IMR-90 (cell line): ENCODE measurements around the gene LSM12. TPM values are rescaled to one million over a fixed set of nuclear protein-coding genes. Genes with fewer than 3 reads are reported as not detected.

Experiments used
- ATAC-seq: fragments of 200-7000 bp; cut with Tn5 transposase; 2 replicates; pipeline ENCODE4 v1.9.1; 2020; ENCODE audit warnings: low read depth, mild to moderate bottlenecking, moderate library complexity
- BruUV-seq: library from RNA; stranded (reverse); fragments of 400-500 nt; replicated peaks from 2 replicates; lab custom pipeline; 2021; lab: Mats Ljungman, UMichigan
- CTCF ChIA-PET: fragments of 300-600 bp; formaldehyde crosslinking; extraction: SDS; loops from one replicate; lab custom pipeline; 2021; ENCODE audit warnings: antibody characterized with exemption; lab: Yijun Ruan, JAX
- POLR2A ChIA-PET: fragments of 300-600 bp; sonication (Branson Sonifier 250); formaldehyde crosslinking; loops from one replicate; lab custom pipeline; 2022; ENCODE audit warnings: antibody characterized with exemption; ENCODE audit not compliant: unreplicated experiment; lab: Charles Lee
- DNase-seq: peaks from one replicate; pipeline ENCODE4 v3.0.0; 2013
- H2AFZ ChIP-seq: replicated peaks from 2 replicates; pipeline ENCODE3; 2013; ENCODE audit warnings: low read length, mild to moderate bottlenecking; ENCODE audit not compliant: poor library complexity
- H2AK5ac ChIP-seq: 2 replicates; pipeline ENCODE4 v1.6.1; 2013; ENCODE audit warnings: low read depth, low read length, inconsistent platforms
- H2AK9ac ChIP-seq: replicated peaks from 2 replicates; pipeline ENCODE3; 2013; ENCODE audit warnings: mild to moderate bottlenecking, low read depth, low read length, moderate library complexity; ENCODE audit not compliant: poor library complexity
- H2BK120ac ChIP-seq: 2 replicates; pipeline ENCODE4 v1.6.1; 2013; ENCODE audit warnings: low read depth, low read length, inconsistent platforms
- H2BK15ac ChIP-seq: 3 replicates; pipeline ENCODE4 v1.6.1; 2013; ENCODE audit warnings: low read depth, low read length, inconsistent platforms
- H2BK20ac ChIP-seq: 2 replicates; pipeline ENCODE4 v1.6.1; 2013; ENCODE audit warnings: low read depth, mild to moderate bottlenecking, inconsistent platforms, low read length, moderate library complexity
- H2BK5ac ChIP-seq: 2 replicates; pipeline ENCODE4 v1.6.1; 2013; ENCODE audit warnings: mild to moderate bottlenecking, low read depth, low read length, inconsistent platforms; ENCODE audit not compliant: poor library complexity, severe bottlenecking
- H3K14ac ChIP-seq: replicated peaks from 2 replicates; pipeline ENCODE4 v1.6.1; 2013; ENCODE audit warnings: low read depth, low read length, inconsistent platforms
- H3K18ac ChIP-seq: 2 replicates; pipeline ENCODE4 v1.6.1; 2013; ENCODE audit warnings: low read depth, low read length, control low read depth
- H3K23ac ChIP-seq: 2 replicates; pipeline ENCODE4 v1.6.1; 2013; ENCODE audit warnings: low read depth, low read length, inconsistent platforms
- H3K27ac ChIP-seq: 2 replicates; pipeline ENCODE4 v1.5.1; 2013; ENCODE audit warnings: mild to moderate bottlenecking, control low read depth, low read length; ENCODE audit not compliant: insufficient read depth
- H3K27me3 ChIP-seq: 2 replicates; pipeline ENCODE4 v1.6.1; 2013; ENCODE audit warnings: low read length; ENCODE audit not compliant: control insufficient read depth, insufficient read depth
- H3K36me3 ChIP-seq: 2 replicates; pipeline ENCODE4 v1.6.1; 2013; ENCODE audit warnings: low read length, mixed read lengths; ENCODE audit not compliant: control insufficient read depth, insufficient read depth
- H3K4ac ChIP-seq: 2 replicates; pipeline ENCODE4 v1.6.1; 2013; ENCODE audit warnings: low read depth, low read length, inconsistent platforms
- H3K4me1 ChIP-seq: 2 replicates; pipeline ENCODE4 v1.6.1; 2013; ENCODE audit warnings: low read length, mixed read lengths; ENCODE audit not compliant: control insufficient read depth, insufficient read depth
- H3K4me2 ChIP-seq: 2 replicates; pipeline ENCODE4 v1.6.1; 2013; ENCODE audit warnings: low read depth, mild to moderate bottlenecking, control low read depth, low read length, moderate library complexity
- H3K4me3 ChIP-seq: 2 replicates; pipeline ENCODE4 v1.5.1; 2013; ENCODE audit warnings: low read depth, mild to moderate bottlenecking, control low read depth, low read length, moderate library complexity; ENCODE audit not compliant: insufficient read depth
- H3K56ac ChIP-seq: 2 replicates; pipeline ENCODE4 v1.6.1; 2013; ENCODE audit warnings: low read length, inconsistent platforms; ENCODE audit not compliant: insufficient read depth; ENCODE audit errors: extremely low read depth
- H3K79me1 ChIP-seq, 2 experiments: 2 replicates each; pipeline ENCODE4 v1.6.1; 2013; ENCODE audit warnings: low read length in 2 of 2, inconsistent platforms in 1 of 2, low read depth in 1 of 2
- H3K9ac ChIP-seq: 2 replicates; pipeline ENCODE4 v1.6.1; 2013; ENCODE audit warnings: low read depth, low read length, control low read depth
- H3K9me1 ChIP-seq: 2 replicates; pipeline ENCODE4 v1.6.1; 2013; ENCODE audit warnings: low read length, inconsistent platforms; ENCODE audit not compliant: insufficient read depth
- H3K9me3 ChIP-seq: 2 replicates; pipeline ENCODE4 v1.6.1; 2013; ENCODE audit warnings: low read length; ENCODE audit not compliant: control insufficient read depth, insufficient read depth
- H4K20me1 ChIP-seq: 2 replicates; pipeline ENCODE4 v1.6.1; 2013; ENCODE audit warnings: low read length, inconsistent platforms; ENCODE audit not compliant: insufficient read depth
- H4K5ac ChIP-seq: 2 replicates; pipeline ENCODE4 v1.6.1; 2013; ENCODE audit warnings: mild to moderate bottlenecking, low read depth, low read length, control low read depth
- H4K8ac ChIP-seq, 2 experiments: 2 replicates each; pipeline ENCODE4 v1.6.1; 2013; ENCODE audit warnings: low read depth in 2 of 2, low read length in 2 of 2, control low read depth in 1 of 2, inconsistent platforms in 1 of 2
- H4K91ac ChIP-seq: 2 replicates; pipeline ENCODE4 v1.6.1; 2013; ENCODE audit warnings: low read depth, low read length, inconsistent platforms; ENCODE audit not compliant: insufficient read depth
- RAD21 ChIP-seq: IDR thresholded peaks from 2 replicates; pipeline ENCODE4 v1.6.1; 2012; ENCODE audit warnings: low read length, improper control_type of control experiment
- RCOR1 ChIP-seq: IDR thresholded peaks from 2 replicates; pipeline ENCODE4 v1.6.1; 2012; ENCODE audit warnings: mild to moderate bottlenecking, low read length, improper control_type of control experiment; ENCODE audit not compliant: insufficient replicate concordance
- SMC3 ChIP-seq: fragments of 150-350 bp; IDR thresholded peaks from 2 replicates; pipeline ENCODE4 v1.6.1; 2016; ENCODE audit warnings: low read depth, mild to moderate bottlenecking, antibody characterized with exemption, low read length, moderate library complexity
- WGBS, 2 experiments: methylation state at CpG; one replicate each; pipeline versions ENCODE4 v1.1.5 to v1.1.7; 2013; ENCODE audit warnings: missing lambda C conversion rate in 2 of 2; ENCODE audit not compliant: insufficient read length in 1 of 2; ENCODE audit errors: extremely low coverage in 2 of 2; 5-methylcytosine and 5-hydroxymethylcytosine counted together
- dilution Hi-C: fragments of 300-500 bp; cut with HindIII; formaldehyde crosslinking; loops from one replicate; pipeline ENCODE4 v1.14.3; 2018; ENCODE audit warnings: low sequenced_read_pairs; ENCODE audit not compliant: unreplicated experiment
- in situ Hi-C: fragments of 300-500 bp; cut with MboI; formaldehyde crosslinking; loops from 3 replicates; pipeline ENCODE4 v1.14.3; 2019; ENCODE audit warnings: low sequenced_read_pairs, inconsistent platforms, mixed read lengths
- intact Hi-C: fragments of 100-400 bp; cut with micrococcal nuclease; formaldehyde crosslinking; loops from 2 replicates; pipeline ENCODE4 v1.10.0; 2022
- polyA plus RNA-seq, 3 experiments: library from polyadenylated mRNA; depleted of rRNA; stranded (reverse); fragments of >200 nt; gene quantifications; 2 replicates each; pipeline ENCODE4 v1.2.3, GENCODE V29; 2012; ENCODE audit warnings: low replicate concordance in 1 of 3
- total RNA-seq: library from RNA; depleted of rRNA; stranded (reverse); fragments of >200 nt; gene quantifications from 2 replicates; pipeline ENCODE4 v1.2.3, GENCODE V29; 2012
- TF ChIP-seq, protein P1 (sequence below): fragments of 150-350 bp; IDR thresholded peaks from 2 replicates; pipeline ENCODE4 v1.6.1; 2016; ENCODE audit warnings: low read depth, mild to moderate bottlenecking, low read length, moderate library complexity, borderline replicate concordance

Gene LSM12
- total and polyA plus RNA-seq, 2 of the 4 experiments (the other 2 are of a cell fraction): 38.0 to 41.0 TPM

GRCh38 chr17:43988301-43988700 lies 78.2 kb downstream of the LSM12 start:
- Histone ChIP-seq H3K9me3 (no peaks in the 10 kb centered on the region), H2BK5ac (no peak overlapping the region), H3K14ac (no peak overlapping the region), H4K91ac (no peak overlapping the region), H2AFZ (no peak overlapping the region), H3K23ac (no peak overlapping the region), H2BK120ac (no peak overlapping the region), H4K20me1 (no peaks in the 10 kb centered on the region), H3K4me2 (no peak overlapping the region), H3K9ac (no peak overlapping the region), H3K56ac (no peak overlapping the region), H3K4me3 (no peak overlapping the region), H2AK5ac (no peak overlapping the region), H3K4me1 (peaks cover 2% of the 10 kb centered on the region; the same call in 1 of the 2 replicates), H3K9me1 (no peaks in the 10 kb centered on the region), H3K79me1 (no peaks in the 10 kb centered on the region), H3K18ac (no peak overlapping the region), H2BK15ac (no peak overlapping the region), H2BK20ac (no peak overlapping the region), H2AK9ac (no peak overlapping the region), H4K5ac (no peak overlapping the region), H3K36me3 (no peaks in the 10 kb centered on the region), H3K27me3 (peaks cover 47% of the 10 kb centered on the region), H4K8ac (no peak overlapping the region), H3K4ac (no peak overlapping the region), H3K27ac (no peak overlapping the region)
- intact Hi-C loops: no loop called here
- BruUV-seq: no TSS peak
- ATAC-seq: no peak
- no peak for DNase-seq
- 30% methylated on average over 2 of the region's 9 CpGs; no CpG with 5 or more reads in 1 of the 2 experiments for WGBS, 2 experiments
- dilution Hi-C loops: no loop called here
- ChIA-PET CTCF (interaction anchor here (1.0 kb wide), 1 partner anchor 44 kb away, joined by 3 read pairs; no protein-coding TSS in a partner anchor), POLR2A (no interaction called here)
- TF ChIP-seq, protein P1, sequence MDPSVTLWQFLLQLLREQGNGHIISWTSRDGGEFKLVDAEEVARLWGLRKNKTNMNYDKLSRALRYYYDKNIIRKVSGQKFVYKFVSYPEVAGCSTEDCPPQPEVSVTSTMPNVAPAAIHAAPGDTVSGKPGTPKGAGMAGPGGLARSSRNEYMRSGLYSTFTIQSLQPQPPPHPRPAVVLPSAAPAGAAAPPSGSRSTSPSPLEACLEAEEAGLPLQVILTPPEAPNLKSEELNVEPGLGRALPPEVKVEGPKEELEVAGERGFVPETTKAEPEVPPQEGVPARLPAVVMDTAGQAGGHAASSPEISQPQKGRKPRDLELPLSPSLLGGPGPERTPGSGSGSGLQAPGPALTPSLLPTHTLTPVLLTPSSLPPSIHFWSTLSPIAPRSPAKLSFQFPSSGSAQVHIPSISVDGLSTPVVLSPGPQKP: no peak
- TF ChIP-seq RAD21: no peak
- TF ChIP-seq SMC3: no peak
- TF ChIP-seq RCOR1: no peak
- in situ Hi-C loops: no loop called here
